HG03558 (cell line): Measurements from ENCODE around the gene SRPK1.

Experiments
- ATAC-seq: cut with Tn5 transposase; IDR thresholded peaks from one replicate; pipeline ENCODE4 v1.9.1; 2021; ENCODE audit warnings: moderate number of reproducible peaks; ENCODE audit not compliant: unreplicated experiment; ENCODE audit errors: extremely low read depth

The SRPK1 gene

DNA sequence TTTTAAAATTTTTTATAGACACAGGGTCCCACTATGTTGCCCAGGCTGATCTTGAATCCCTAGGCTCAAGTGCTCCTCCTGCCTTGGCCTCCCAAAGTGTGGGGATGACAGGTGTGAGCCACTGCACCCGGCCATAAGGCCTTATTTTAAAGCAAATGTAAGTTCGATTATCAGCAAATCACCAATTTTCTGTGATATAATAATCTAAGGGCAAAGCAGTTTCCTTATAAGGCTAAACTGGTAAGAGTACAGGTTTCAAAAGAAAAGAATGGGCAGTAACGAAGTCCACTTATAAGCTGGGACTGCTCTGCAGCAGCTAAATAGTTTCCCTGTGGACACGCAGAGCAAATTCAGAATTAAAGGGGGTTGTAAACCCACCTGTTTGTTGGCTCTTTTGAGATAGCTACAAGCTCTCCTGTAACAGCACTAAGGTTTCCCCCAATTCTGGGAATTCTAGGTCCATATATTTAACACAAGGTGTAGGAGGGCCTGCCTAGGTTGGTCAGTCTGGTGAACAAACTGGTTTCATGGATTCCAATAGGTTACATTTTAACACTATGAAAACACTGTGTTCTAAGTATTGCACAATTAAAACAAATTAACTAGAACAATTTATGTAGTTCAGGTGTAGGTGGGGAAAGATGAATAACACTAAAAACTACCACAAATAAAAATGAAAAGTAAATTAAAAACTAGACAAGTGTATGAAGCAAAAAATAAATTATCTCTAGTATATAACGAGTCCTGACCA lies 89.5 kb downstream of the SRPK1 start:
- no peak for ATAC-seq

DNA sequence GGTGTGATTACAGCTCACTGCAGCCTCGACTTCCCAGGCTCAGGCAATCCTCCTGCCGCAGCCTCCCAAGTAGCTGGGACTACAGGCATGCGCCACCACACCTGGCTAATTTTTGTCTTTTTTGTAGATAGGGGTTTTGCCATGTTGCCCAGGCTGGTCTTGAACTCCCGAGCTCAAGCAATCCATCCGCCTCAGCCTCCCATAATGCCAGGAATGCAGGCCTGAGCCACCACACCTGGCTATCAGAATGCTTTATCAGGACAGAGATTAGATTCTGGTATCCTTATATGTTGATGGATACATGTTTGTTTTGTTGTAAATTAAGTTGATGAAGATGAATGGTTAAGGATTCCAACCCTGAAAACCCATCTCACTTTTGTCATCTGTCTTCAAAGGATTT lies 91.6 kb downstream of the SRPK1 start:
- no peak for ATAC-seq

DNA sequence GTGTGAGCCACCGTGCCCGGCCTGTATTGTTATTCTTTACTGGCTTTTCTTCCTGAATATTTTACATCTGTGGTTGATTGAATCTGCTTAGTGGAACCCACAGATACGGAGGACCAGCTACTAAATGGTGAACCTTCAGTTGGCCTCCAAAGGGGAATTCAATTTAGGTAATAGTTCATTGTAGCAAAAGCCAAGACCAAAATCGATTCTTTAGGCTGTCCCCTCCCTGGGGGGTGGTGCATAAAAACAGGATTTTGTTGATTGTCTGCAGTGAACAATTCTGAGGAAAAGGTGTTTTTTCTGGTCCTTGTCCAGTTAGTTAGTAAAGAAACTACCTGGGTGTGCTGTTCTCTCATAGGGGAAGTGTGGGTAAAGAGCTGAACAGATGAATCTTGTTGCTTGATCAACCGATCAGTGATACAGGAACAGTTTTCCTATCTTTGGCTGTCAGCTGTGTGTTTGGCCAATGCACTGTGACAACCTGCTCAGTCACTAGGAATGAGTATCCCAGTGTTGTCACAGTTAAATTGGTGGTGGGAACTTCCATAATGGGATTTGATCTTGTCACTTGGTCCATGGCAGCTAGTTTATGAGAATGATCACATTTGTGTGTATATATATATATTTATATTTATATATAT lies 96.2 kb downstream of the SRPK1 start:
- ATAC-seq: no peak

DNA sequence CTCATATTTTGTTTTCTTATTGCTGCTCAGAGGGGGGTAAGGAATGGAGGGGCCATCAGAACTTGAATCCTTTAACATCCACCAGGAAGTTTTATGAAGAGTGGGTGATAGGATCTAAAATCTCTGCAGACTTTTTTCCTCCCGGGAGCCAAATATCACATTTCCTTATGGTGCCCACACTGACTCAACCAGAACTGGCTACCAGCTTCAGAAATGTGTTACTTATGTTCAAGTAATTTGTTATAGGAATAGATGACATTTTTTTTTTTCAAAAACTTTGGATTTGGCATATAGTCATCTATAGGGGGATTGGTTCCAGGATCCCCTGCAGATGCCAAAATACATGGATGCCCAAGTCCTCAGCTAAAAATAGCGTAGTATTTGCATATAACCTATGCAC lies 97.3 kb downstream of the SRPK1 start:
- no peak for ATAC-seq

DNA sequence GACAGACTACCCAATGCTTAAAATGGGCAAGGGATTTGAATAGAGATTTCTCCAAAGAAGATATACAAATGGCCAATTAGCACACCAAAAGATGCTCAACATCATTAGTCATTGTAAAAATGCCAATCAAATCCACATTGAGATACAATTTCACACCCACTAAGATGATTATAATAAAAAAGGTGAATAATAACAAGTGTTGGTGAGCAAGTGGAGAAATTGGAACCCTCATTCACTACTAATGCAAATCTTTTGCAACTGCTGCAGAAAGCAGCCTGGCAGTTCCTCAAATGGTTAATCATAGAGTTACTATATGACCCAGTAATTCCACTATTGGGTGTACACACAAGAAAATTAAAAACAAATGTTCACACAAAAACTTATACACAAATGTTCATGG lies 103.4 kb downstream of the SRPK1 start:
- ATAC-seq: no peak

DNA sequence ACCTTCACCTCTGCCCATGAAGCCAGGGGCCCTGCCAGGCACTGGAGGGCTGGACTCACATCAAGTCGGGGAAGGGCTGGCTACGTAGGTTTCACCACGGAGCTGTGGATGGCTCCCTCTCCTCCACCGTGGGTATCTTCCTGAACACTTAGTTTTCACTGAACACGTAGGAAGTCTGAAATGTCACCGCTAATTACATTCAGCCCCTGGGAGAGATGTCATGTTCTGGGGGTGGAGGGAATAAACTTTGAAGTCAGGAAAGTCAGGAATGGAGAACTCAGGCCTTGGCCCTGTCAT lies 109.3 kb downstream of the SRPK1 start:
- no peak for ATAC-seq

DNA sequence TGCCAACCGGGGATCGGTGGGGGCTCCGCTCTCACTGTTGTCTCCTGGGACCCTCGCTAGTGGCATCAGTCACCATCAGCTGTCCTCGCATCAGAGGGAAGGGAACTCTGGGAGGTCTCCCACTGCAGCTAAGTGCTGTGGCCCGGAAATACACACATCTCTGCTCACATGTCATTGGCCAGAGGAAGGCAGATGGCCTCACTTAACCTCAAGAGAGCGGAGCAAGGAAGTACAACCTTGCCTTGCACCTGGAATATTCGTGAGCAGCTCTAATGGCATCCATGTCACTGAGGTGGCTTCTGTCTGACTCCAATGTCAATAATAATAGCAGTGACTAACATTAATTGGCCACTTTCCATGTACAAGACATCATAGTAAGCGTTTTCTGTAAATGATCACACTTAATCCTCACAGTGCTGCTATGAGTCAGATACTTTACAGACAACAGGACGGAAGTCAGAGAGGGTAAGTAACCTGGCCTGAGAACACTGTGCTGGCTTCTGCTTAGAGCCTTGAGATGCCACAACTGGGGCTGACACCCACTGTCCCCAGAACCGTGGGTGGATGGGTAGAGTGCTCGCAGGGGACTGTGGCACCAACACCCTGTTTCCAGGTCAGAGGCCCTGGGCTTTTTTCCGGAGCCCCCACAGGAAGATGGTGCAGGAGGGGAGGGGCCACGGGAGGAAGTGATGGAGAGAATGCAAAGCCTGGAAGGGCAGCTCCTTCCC lies 109.8 kb downstream of the SRPK1 start:
- no peak for ATAC-seq

DNA sequence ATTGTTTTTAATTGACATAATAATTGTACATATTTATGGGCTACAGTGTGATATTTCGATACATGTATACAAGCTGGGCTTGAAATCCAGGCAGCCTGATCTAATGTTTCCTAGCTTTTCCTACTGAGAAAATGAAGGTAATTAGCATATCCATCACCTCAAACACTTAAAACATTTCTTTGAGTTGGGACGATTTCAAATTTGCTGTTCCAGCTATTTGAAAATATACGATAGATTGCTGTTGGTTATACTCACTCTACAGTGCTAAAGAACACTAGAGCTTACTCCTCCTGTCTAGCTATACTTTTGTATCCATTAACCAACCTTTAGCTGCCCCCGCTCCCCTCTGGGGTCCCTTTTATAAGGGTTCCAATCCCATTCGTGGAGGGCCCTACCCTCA lies 111.1 kb downstream of the SRPK1 start:
- no peak for ATAC-seq

DNA sequence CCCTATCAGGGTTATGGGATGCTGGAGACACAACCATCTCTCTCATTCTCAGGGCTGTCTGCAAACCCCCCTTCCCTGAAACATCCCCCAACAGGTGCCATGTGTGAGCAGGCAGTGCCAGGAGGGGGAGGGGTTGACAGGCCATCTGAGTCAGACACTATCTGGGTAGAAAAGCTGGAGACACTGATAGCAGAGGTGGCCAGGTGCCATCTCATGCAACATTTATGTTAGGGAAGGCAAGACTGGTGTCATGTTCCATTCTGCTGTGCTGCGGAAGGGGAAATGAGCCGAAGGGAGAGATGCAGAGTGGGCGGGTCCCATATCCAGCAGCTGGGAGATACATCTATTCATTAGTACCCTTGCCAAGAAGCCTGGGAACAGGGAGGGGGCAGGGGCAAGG lies 112.2 kb downstream of the SRPK1 start:
- no peak for ATAC-seq

DNA sequence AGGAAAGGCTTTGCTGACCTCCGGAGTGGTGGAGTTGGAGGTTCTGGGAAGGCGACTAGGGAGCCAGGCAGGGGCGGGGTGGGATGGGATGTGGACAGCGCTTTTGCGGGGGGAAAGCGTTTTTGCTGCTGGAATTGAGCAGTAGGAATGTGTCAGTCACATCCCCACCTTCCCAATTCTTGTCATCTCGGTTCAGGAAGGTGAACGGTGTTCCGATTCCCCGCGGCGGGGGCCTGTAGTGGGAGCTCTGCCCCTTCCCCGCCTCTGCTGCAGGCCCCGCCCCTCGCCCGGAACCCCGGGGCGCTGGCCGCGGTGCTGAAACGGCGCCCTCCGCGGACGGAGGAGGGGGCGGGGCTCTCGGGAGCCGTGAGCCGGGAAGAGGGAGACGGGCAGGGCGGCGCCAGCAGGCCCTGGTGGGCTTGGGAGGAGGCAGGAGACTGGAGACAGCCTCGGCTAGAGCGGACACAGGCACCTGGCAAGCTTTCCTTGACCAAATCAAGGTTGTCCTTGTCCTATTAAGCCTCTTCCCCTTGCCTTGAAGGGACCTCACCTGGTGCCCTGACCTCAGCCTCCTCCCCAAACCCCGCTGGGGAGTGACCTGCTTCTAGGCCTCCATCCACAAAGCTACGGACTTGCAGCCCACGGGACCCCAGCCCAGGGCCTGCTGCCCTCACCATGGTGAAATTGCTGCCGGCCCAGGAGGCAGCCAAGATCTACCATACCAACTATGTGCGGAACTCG lies 115.7 kb downstream of the SRPK1 start, which contains the start of gene LHFPL5:
Gene LHFPL5 (plus strand): TSS at position 357 of the 741 bp plus-strand sequence. CDS start 319 bp downstream, at position 676.
- no peak for ATAC-seq

DNA sequence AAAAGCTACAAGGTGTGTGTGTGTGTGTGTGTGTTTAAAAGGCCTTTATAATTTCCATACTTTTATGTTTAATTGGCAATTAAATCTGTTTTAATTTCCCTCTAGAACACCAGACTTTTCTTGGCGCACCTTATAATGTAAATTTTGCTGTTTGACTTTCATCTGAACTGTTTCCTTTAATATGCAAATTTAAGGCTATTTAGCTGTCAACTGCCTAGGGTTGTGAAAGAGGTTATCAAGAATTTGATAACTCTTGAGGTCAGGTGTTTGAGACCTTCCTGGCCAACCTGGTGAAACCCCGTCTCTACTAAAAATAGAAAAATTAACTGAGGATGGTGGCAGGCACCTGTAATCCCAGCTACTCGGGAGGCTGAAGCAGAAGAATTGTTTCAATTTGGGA lies 119.8 kb downstream of the SRPK1 start:
- ATAC-seq: no peak

DNA sequence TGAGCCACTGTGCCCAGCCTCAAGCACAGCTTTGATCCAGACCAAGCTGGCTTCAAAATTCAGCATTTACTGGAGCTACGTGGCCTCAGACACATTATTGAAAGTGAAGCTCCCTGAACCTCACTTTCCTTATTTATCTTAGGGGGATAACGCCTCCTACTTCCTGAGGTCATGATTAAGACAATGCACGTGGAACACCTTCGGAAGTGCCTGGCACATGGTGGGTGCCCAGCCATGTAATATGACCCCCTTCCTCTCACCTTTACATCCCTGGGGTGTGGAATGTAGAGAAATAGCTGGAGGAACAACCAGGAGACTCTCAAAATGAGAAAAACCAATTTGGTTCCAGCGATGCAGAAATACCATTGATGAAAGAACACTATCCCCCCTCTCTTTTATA lies 122.2 kb downstream of the SRPK1 start:
- ATAC-seq: no peak

DNA sequence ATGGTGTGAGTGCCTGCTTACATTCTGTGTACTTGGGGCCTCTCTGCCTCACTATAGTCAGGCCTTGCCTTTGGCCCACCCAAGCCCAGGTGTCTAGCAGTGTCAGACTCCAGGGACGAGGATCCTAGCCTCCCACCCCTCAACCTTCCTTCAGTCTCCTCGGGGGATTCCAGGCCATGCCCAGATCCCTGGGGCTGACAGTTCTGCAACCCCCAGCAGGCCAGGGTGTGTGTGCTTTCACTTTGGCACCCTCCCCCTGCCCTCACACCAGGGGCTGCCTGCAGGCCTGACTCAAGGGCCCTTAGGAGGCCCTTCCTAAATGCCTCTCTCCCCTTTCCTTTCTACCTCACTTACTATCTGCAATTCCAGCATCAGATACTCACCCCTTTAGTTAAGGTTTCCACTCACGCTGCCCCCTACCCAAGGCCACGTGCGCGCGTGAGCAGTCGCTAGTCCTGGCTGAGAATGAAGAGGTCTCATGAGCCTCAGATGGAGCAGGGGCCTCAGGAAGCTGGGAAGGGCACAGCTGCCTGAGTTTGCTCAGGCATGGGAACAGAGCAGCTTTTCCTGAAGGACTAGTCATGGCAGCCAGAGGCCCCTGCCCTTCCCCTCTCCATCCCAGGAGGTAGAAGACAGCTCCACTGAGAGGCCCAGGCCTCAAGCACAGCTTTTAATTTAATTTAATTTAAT lies 122.9 kb downstream of the SRPK1 start:
- ATAC-seq: no peak

DNA sequence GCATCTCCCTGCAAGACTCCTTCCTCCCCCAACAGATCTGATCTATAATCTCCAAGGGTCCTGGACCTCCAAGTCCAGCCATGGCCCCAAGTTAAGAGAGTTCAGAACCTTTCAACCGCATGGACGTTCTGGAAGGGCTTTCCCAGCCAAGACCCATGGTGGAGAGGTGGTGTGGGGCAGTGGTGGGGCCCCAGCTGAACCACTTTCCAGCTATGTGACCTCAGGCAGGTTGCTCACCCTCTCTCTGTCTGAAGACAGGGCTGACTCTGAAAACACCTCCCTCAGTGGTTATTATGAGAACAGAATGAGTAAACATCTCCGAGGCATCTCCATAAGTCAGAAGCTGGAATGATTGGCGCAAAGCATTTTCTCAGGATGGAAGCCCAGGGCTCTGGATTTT lies 124.7 kb downstream of the SRPK1 start:
- no peak for ATAC-seq

DNA sequence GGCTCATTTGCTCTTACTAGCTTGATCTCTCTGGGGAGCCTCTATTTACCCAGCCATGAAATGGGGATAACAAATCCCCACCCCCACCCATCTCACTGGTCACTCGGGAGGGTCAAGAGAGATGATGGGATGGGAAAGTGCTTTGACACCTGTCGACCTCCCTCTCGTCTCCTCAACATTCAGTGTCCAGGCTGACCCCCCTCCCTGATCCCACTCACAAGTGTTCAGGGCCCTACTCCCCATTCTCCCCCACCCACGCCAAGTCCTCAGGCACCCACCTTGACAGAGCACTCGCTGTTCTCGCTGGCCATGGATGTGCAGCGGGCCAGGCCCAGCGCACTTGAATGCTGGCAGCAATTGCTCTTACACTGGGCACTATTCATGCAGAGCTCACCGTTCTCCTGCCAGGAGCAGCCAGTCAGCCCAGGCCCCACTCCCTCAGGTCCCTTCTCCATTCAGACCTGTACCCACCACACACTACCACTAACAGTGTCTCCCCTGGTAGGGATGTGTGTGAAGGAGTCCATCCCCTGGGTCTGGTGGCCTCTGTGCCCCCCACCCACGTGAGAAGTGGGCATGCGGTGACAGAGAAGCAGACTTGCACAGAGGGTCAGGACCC lies 125.3 kb downstream of the SRPK1 start:
- ATAC-seq: no peak

DNA sequence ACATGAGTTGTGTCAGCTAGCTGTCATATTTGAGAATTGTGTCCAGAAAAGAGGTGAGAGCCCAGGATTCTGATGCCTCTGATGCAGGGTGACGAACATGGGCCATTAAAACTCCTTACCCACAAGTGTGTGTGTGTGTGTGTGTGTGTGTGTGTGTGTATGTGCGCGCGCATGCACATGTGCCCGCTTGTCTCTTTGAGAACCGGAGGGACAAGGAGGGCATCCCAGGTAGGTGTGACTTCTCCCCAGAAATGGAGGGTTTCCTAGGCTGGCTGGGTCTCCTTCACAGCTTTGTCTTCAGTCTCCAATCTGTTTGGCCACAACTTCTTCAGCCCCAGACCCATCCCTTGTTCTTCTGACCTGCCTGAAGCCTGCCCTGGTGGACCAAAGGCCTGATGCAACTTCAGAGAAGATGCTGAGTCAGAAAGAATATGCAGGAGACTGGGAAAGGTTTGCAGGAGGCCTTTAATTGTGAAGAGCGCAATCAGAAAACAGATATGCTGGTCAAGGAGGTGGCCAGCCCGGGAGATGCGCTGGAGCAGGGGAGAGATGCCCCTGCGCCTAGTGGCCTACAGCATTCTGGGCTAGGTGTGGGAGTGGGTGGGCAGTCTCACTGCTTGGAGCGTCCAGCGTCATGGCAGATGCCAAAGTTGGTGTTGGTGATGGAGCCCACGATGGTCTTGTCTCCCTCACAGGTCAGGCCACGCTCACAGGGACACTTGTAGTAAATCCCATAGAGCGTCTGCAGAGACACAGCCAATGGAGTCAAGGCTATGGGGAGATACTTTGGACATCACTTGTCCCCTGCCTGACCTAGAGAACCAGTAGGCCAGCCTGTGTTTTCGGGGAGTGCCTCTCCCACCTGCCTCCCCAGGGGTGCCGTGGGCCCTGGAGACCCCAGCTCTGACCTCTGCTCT lies 126.1 kb downstream of the SRPK1 start:
- no peak for ATAC-seq

DNA sequence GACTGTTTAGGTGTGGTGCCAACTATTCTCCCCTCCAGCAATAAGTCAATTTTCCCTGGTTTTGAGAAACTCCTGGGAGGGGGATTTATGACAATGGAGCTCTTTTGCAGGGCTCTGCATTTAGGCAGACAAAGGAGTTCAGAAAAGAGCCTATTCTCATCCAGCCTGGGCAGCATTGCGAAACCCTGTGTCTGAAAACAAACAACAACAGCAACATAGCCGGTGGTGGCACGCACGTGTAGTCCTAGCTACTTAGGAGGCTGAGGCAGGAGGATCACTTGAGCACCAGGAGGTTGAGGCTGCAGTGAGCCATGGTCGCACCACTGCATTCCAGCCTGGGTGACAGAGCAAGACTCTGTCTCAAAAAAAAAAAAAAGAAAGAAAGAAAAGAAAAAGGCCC lies 130.2 kb downstream of the SRPK1 start:
- ATAC-seq: no peak

DNA sequence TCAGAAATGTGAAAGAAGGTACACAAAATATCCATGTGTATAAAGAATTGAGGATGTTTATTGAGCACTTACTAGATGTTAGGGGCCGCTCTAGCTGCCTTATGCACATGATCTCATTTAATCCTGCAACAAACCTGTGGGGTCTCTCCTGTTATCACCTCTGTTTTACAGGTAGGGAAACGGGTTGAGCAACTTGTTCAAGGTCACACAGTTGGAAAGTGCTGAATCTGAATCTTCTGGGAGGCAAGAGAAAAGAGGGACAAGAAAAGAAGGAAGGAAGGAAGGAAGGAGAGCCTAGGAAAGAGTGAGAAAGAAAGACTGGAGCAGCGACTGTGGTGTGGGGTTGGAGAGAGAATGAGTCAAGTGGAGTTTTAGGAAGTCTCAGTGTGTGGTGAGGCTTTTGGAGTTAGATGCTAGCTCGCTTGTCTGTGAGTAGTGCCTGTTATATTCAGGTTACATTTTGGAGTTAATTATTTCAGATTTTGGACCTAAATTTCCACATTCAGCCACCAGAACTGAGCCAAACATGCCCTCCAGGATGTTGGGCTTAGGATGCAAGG lies 132.4 kb downstream of the SRPK1 start:
- no peak for ATAC-seq
